ENCODE measurements around the gene PARD3.

PARD3 gene

GRCh38 chr10:34319197-34319846 lies 495.8 kb downstream of the PARD3 start:
- DNase-seq, result no peak

- no peak for DNase-seq
Measured at GRCh38 chr10:34316154-34316553, 498.9 kb downstream of the PARD3 start.

DNA sequence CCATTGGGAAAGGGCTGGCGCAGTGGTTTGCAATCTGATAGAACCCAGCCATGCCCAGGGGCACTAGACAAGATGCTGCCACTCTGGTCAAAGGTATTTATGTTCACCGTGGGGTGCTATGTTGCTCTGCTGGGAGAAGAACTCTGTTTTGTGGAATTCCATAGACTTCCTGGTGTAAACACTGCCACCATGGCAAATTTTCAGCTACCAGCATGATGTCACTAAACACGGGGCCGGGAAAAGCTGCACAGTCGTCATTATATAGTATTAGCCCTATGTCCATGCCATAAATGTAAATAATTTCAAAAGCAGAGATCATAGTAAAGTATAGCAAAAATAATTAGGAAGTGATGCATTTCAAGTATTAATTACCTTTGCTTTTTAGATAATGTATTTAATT lies 500.6 kb downstream of the PARD3 start:
- DNase-seq, result no peak

GRCh38 chr10:34313888-34314287 lies 501.2 kb downstream of the PARD3 start:
- DNase-seq, result no peak

- DNase-seq, result no peak
Measured at GRCh38 chr10:34313353-34313752, 501.7 kb downstream of the PARD3 start.

DNA sequence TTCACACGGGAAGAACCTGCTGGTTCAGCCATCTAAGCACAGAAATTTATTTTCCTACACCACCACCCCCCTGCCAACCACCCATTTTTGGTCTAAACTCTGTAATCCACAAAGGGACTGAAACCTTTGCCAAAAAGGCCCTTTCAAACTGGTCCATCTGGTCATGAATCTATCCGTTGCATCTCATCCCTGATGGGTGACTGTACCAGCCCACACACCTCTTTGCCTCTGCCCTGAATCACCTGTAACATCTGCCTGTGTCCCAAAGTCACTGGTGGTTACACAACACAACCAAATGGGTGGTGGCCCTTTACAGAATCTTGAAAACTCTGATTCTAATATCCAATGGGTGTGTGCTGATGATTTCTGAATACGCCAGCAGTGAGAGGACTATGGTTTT lies 503.4 kb downstream of the PARD3 start:
- no peak for DNase-seq

DNA sequence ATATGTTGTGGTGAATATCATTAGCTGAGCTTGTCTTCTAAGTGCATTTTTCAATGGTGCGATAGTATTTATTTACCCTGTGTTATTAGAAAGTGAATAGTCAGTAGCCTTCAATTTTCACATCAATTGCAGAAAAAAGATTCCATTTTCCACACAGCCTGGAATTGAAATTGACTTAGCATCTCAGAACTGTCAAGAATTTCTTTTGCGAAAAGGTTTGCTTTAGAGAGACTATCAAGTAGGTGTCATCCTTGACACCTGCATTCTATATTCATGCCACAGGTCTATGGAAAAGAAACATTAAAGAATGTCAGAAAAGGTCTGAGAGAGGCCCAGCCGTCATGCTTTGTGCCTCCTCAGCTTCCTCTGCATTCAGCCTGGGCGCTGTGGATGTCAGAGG lies 504.9 kb downstream of the PARD3 start:
- no peak for DNase-seq

DNA sequence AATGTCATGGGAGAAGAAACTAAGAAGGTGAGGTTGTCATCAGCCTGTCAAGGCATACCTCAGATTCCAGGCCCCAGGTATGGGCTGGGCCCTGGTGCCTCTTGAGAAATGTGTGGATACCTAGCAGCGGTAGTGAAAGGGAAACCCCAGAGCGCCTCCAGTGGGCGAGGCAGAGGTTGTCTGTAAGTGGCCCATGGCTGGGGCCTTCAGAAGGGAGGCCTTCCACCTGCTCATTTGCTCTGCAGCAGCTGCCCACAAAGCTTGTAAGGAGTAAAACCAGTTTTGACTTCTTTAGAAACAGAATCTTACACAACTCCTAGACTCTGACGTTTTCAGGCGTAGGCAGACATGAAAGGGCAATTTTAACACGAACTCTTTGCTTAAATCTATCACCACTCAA lies 509.9 kb downstream of the PARD3 start:
- DNase-seq, result no peak

- no peak for DNase-seq
Measured at GRCh38 chr10:34303022-34303421, 512.1 kb downstream of the PARD3 start.

DNA sequence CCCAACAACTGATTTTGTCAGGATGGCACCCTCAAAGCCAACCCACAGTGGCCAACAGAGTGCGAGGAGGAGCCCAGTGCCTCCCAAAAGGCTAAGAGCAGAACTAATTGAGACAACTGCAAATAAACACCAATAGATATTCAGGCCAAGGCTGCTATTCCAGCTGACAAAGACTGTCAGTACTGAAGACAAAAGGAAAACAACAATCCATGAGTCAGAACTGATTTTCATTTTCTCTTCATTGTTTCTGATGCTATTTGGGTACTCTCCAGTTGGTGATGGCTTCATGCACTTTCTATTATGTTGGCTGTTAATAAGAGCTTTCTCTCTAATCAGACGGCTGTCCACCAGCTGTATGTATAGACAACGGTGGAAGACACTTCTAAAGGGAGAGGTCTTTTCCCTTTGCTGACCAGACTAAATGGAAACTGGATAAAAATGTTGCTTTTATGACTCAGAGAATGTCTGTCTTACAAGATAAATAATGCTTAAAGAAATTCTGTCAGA lies 515.9 kb downstream of the PARD3 start:
- no peak for DNase-seq

DNA sequence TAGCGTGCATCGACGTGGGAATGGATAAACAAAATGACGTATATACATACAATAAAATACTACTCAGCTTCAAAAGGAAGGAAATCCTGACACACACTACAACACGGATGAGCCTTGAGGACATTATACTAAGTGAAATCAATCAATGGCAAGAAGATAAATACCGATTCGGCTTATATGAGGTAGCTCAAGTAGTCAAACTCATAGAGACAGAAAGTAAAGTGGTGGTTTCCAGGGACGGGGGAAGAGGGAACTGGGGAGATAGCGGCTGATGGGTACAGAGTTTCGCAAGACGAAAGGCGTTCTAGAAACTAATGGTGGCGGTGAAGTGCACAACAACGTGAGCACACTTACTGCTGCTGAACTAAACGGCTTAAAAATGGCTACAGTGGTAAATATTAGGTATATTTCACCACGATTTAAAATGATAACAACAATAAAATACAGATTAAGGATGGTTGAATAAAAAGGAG lies 516.7 kb downstream of the PARD3 start:
- no peak for DNase-seq

- DNase-seq, result no peak
Measured at GRCh38 chr10:34297541-34298345, 517.4 kb downstream of the PARD3 start.

DNA sequence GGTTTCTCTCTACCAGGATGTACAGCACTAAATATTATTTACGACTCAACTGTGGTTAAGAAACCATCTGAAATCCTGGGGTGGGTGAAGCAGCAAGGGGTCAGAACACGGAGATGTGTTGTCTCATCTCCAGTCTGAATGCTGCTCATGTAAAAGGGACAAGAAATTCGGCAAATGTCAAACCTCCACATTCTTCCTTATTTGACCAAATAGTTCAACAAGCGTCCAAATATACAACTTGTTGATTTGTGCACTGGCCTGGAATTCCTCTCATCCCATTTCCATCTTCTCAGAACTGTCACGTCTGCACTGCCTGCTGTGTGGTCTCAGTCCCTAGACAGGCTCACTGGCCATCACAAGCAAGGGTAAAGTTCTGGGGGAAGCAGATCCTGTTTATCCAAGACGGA lies 520.0 kb downstream of the PARD3 start:
- no peak for DNase-seq

GRCh38 chr10:34294137-34294536 lies 521.0 kb downstream of the PARD3 start:
- DNase-seq, result no peak

DNA sequence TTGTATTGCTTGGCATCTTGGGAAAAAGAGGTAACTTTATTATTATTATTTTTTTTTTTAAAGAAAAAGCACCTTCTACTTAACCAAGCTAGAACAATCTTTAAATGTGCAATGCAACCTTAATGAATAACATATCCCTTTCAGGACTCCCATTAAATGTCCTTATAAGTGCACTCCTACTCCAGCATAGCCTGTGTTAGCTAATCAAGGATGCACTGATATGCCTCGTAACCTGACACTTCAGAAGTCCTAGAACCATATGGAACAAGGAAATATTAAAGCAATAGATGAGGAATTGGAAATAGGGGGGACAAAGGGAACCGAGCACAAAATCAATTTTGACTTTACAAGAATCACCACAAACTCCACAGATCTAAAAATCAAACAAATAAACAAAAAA lies 522.4 kb downstream of the PARD3 start:
- no peak for DNase-seq

GRCh38 chr10:34292194-34292565 lies 522.9 kb downstream of the PARD3 start:
- no peak for DNase-seq

DNA sequence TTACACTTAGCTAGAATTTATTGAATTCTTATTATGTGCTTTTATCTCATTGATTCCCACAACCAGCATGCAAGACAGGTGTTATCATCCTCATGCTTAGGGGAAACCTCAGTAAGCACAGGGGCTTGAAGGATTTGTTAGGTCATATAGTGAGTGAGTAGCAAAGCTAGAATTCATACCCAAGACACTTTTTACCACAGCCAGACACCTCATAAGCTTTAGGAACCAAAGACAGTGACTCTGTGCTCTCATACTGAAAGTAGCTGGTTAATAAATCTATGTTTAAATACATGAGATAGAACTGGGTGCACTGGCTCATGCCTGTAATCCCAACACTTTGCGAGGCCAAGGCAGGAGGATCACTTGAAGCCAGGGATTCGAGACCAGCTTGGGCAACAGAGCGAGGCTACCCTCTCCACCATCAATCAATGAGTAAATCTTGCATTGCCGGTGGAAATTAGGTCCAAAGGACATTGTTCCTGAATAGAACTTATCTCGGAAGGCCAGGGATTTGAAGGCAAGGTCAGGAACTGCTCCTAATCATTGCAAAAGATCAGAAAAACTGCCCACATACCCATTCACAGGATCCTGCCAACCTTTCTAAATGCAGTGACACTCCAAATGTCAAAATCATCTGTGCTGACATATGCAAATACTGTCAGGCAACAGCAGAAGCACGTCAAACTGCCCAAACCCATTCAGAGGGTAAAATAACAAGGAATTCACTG lies 523.5 kb downstream of the PARD3 start:
- DNase-seq, result no peak

DNA sequence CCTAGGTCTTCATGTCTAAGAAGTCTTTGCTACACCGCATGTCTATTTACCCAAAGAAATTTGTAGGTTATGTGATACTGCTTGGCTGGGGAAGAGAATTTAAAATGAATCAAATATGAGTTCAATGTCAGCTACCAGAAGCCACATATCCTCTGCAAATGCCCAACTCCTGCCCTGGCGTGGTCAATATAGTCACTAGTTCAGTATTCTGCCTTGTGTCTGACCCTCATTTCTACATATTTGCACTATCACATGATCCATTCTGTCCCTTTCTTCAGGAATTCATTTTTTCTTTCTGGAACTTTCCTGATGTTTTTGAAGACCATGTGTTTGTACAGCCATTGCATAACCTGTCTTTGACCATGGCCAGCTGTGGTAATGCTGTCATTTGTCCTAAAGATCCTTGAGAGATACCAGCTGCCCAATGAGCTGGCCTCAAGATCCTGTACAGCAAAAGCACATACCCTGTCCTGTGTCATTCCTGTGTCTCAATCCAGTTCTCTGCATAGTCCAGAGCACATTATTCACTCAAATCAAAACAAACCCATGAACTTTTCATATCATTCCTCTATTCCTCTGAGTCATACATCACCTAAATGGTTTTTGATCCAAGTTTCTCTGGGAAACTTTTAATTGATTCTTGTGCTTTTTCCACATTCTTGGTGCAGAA lies 524.5 kb downstream of the PARD3 start:
- DNase-seq, result no peak

GRCh38 chr10:34288634-34289033 lies 526.5 kb downstream of the PARD3 start:
- DNase-seq, result no peak

DNA sequence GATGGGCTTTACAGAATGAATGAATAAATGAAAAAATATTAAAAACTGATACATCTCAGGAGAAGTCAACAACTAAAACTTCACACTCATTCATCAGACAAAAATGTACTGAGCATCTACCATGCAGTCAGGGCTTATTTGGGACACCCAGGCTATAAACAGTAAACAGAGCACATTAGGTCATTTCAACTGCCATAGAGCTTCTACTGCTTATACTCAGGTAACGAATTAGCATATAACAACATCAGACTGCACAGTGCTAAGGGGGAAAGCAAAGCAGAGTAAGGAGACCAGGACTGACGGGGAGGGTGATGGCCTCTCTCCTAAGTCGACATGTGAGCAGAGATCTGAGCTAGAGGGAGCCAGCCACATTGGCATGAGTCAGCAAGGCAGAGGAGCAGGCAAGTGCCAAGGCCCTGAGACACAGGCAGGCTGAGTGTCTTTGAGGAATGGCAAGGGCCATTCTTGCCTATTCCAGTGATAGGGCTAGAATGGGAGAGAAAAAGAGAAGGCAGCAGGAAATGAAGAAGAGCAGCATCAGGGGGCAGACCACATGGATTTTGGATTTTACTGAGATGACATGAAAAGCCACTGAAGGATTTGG lies 528.9 kb downstream of the PARD3 start:
- DNase-seq, result no peak

DNA sequence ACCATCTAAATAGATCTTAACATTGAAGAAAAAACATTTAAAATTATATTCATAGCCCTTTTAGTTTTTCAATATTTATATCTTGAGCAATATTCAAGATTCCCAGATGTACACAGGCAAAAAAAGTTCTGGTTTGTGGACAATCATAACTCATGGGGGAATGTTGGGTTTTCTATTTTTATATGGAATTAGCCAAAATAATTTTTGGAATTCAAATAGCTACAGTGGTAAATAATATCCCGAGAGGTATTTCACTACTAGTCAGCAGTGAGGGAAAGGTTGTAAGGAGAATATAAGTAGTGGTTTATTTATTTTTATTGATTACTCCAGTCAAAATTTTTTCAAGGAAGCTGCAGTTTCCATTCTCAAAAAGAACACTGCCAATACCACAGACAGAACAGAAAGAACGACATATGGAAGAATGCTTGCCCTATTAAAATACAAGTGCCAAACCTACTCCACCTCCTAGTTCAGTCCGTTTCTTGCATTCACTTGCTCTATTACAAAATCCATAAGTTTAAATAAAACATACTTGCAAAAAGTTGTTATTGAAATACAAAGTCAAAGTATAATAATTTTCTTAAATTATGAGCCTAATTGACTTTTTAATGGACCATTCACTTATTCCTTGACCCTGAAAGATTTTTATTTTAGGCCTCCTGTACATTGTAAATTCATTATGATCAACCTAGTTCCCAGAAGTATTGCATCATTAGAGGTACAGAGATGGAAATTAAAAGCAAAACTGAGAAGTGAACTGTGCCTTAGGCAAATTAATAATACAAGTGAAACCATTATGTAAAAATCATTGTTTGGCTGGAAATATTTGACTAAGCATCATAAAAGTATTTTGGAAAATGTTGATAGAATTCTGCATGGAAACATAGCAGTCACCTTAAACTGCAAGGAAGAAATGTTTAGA lies 533.2 kb downstream of the PARD3 start:
- DNase-seq, result no peak

All from activated CD8-positive, alpha-beta memory T cell treated with anti-CD3 and anti-CD28 coated beads, Interleukin-2, amount 50 U/mL, for 48 hours (primary cell).